CD4-positive, alpha-beta T cell treated with Interleukin-6 for 4 hours (primary cell): ENCODE measurements around the gene KIF2C.
"Not testable (repeated sequence)": the region's sequence is repeated elsewhere in the genome, so short reads cannot be mapped to it uniquely, and the experiment has no call there.

Experiments used
- DNase-seq: peaks from one replicate; pipeline ENCODE4 v3.0.0-alpha.2; 2020; ENCODE audit warnings: mixed read lengths

Gene KIF2C

DNA sequence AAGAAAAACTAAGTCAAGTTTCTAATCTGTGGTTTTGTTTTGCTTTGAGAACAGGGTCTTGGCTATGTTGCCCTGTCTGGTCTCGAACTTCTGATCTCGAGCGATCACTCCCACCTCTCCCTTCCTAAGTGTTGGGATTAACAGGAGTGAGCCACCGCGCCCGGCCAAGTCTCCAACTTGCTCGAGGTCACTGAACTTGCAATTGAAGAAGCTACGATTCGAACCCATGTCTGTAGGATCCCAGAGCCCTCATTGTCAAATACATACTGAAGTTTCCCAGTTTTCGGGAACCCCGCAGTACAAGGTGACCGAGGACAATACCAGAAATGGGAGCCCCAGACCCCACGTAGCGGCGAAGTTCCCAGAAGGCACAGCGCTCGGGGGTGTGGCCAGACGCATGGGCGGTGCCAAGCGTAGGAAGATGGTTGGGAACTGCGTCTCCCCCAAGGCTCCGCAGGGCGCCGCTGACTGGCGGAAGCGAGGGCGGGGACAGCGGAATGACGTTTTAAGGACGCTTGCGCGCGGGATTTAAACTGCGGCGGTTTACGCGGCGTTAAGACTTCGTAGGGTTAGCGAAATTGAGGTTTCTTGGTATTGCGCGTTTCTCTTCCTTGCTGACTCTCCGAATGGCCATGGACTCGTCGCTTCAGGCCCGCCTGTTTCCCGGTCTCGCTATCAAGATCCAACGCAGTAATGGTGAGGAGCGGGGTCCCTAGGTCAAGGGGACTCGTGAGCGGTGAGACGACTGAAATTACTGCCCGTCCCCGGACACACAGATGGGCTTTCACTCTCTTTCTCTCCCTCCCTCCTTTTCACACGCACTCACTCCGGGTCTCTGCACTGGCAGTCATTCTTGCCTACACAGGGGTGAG, at the start of gene KIF2C:
TSS of gene KIF2C (plus strand) at position 531 of the 872 bp plus-strand sequence. CDS start at position 627, 96 bp downstream.
- peak; percentile 98 for DNase-seq

DNA sequence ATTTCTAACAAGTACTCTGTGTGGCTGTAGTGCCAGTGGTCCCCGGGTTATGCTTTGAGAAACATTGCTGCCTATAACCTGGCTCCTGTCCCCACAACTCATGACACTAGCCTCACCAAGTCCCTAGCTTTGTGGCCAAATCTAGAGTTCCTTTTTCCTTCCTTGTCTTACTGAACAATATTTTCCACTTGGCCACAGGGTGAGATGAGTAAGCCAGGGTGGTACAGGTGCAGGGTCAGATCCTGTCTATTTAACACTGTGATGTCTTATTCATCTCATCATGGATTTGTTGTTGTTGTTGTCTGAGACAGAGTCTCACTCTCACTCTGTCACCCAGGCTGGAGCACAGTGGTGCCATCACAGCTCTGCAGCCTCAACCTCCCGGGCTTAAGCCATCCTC, 46.5 kb upstream of the KIF2C start:
- no peak for DNase-seq

DNA sequence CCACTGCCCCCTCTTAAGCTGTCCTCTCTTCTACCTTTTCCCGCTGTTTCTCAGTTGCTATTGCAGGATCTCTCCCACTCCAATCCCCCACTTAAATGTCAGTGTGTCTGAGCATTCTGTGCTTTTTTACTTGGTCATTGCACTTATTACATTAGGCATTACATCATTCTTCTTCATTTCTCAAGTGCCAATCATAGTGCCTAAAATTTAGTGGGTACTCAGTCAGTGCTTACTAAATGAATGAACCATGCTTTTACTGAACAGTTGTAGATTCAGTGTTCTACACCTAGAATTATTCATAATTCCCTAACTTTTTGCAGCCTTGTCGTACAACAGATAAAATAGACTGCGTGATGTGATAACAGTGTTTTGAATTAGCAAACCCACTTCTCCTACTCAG, 45.7 kb upstream of the KIF2C start:
- DNase-seq: no peak

DNA sequence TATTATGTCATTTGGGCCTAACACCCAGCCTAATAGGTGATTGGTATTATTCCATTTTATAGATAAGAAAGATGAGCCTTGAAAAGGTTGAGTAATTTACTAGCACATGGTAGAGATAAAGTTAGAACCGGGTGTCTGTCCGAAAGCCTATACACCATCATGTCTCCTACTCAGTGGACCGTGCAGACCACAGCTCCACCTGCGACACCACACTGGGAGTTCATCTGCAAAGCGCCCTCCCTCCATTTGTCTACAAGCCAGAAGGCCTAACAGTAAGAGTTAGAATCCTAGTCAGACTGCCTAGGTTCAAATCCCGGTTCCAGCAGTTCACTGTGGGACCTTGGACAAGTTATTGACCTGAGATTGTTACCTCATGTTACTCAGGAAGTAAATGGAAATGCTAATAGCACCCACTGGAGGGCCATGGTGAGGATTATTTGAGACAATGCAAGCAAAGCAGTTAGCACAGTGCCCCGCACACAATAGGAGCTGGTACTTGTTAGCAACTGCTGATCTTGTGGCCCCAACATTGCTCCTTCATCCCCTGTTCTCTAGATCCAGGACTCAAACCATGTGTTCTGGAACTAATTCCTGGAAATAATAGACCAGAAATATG, 44.7 kb upstream of the KIF2C start:
- DNase-seq: no peak

DNA sequence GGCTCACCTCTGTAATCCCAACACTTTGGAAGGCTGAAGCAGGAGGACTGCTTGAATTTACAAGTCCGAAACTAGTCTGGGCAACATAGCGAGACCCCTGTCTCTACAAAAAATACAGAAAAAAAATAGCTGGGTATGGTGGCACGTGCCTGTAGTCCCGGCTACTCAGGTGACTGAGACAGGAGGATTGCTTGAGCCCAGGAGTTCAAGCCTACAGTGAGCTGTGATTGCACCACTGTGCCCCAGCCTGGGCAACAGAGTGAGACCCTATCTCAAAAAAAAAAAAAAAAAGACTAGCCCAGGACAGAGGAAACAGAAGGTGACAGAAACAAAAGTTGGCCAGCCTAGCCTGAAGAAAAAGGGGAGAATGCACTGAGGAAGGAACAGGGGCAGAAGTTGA, 44.0 kb upstream of the KIF2C start:
- DNase-seq: no peak

DNA sequence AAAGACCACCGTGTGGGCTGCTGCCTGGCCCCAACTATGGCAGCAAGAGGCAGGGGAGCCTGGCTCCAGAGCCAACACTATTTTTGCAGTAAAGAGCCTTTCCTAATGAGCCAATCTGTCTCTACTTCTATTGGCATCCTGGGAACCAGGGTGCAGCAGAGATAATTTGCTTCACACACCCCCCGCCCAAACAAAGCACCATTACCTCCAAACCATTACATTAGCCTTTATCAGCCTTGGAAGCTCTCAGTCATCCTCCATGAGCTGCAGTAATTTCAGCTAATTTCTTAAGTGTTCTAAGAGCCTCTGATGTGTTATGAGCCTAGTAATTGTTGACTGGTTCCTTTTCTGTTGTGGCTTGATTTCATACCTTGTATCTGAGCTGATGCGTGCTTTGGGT, 43.5 kb upstream of the KIF2C start:
- no peak for DNase-seq

DNA sequence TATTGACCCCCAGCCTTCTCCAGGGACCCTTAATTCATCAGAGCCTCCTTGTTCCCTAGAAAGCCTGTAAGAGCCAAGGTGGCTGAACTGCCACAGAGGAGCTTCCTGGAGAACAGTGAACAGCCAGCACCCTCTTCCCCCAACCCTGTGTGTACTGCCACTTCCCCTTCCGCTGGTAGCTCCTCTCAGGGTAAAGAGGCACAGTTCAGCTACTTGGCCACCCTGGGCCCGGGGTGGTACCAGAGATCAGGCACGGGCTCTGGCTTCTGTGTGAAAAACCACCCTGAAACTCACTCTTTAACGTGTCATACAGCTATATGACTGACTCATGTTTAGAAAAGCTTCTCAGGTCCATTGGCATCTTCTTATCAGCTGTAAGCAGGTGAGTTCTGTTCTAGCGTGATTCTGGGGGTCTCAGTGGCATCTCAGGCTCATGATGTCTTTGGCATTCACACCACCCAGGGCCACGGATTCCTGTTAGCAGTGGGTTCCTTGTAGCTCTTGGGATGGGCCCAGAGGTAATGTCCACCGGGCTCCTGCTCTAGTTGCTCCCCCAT, 42.8 kb upstream of the KIF2C start:
- peak; percentile 64 for DNase-seq

DNA sequence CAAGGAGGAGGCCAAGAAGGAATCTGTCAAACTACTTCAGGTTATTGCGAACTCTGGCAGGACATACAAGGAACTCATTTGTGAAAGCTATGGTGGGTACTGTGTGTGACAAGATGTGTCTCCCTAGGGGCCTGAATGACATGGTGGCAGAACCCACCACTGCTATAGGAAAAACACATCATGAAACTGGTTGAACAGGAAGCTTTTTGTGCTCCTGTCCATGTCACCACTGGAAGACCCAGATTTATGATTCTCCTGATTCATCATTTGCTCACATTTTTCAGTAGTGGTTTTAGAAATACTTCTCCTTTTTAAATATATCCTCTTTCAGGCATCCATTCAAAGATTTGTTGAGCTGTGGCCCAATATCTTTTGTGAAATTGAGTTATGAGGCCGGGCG, 41.5 kb upstream of the KIF2C start:
- no peak for DNase-seq

DNA sequence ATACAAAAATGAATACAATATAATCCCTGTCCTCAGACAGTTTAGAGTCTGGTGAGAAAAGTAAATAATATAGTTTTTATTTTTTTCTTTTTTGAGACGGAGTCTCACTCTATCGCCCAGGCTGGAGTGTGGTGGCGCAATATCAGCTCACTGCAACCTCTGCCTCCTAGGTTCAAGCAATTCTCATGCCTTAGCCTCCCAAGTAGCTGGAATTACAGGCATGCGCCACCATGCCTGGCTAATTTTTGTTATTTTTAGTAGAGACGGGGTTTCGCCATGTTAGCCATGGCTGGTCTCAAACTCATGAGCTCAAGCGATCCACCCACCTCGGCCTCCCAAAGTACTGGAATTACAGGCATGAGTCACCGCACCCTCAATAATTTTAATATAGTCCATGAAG, 40.3 kb upstream of the KIF2C start:
- not testable (repeated sequence) for DNase-seq

DNA sequence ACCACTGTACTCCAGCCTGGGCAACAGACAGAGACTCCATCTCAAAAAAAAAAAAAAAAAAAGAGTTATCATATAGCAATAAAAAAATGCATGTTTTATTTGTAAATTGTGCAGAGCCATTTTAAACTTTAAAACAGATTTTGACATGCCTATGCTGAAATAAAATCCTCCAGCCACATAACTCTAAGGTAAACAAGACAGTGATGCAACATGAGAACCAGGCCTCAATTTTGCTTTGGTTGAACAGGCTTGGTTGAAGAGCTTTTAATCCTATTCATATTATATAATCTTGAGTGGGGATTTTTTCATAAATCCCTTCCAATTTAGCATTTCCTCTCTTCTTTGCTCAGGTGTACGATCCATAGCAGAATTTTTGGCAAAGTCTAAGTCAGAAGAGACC, 39.1 kb upstream of the KIF2C start:
- no peak for DNase-seq

DNA sequence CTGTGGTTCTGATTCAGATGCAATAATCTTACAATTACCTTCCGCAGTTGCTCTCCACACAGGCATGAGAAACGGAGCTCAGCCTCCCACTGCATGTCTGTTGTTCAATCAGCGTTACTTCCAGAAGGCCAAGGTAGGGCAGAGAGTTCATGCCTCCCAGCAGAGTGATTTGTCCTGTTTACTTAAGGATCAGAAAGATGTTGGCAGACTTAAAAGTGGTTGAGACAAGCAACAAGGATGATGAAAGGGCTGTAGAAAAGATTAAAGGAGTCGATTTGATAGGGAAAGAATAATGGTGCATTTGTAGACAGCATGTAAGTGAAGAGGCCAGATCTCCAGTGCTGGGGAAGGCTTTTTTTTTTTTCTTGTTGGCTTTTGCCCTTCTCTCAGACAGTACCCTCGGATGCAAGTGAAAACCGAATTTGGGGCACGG, 38.5 kb upstream of the KIF2C start:
- DNase-seq: no peak

DNA sequence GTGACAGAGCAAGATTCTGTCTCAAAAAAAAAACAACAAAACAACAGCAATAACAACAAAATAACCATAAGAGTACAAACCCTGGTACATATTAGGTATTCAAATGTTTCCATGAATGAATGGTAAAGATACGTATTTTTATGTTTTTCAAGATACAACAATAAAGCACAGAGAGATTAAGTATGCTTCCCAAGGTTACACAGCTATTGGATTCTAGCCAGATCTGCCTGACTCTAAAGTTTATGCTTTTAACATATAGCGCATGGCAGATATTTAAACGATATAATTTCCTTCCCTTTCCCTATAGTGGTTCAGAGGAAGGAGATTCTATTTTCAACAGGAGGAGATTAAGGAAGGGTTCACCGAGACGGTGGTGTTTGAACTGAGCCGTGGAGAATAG, 34.2 kb upstream of the KIF2C start:
- no peak for DNase-seq

DNA sequence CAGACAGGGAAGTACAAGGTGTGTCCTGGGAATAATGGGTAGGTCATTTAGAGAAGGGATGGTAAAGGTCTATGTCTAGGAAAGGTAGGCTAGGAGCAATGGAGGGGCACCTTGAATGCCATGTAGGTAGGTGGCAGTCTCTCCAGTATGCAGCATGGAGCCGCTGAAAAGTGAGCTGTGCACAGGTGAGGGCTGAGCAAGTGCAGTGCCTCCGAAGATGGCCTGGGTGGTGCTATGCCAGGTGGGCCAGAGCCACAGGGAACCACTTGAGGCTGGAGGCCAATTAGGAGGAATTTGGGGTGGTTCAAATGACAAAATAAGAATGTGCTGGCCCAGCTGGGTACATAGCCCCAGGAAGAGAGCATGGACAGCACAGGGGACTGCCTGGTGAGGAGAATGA, 33.7 kb upstream of the KIF2C start:
- DNase-seq: no peak

DNA sequence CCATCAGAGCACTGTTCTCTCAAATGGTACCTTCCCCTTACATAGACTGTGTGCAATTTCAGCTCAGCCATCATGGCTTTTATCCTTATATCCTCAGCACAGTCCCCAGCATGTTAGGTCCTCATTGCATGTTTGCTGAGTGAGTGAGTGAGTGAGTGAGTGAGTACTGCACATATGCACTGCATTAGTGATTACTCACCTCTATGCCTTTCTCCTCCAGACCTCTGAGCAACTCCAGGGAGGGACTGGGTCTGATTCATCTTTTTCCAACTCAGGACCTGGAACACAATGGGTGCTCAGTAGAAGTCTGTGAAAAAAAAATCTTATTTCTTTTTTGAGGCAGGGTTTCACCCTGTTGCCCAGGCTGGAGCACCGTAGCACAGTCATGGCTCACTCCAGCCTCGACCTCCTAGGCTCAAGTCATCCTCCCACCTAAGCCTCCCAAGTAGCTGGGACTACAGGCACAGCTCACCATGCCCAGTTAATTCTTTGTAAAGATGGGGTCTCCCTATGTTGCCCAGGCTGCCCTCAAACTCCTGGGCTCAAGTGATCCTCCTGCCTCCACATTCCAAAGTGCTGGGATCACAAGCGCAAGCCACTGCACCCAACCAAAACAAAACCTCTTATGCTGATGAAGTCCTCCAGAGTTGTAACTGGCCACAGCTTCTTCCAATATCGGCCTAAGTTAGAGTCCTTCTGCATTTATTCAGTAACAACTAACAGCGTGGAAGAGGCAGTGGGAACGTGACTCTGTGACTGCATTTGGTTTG, 32.3 kb upstream of the KIF2C start:
- no peak for DNase-seq

DNA sequence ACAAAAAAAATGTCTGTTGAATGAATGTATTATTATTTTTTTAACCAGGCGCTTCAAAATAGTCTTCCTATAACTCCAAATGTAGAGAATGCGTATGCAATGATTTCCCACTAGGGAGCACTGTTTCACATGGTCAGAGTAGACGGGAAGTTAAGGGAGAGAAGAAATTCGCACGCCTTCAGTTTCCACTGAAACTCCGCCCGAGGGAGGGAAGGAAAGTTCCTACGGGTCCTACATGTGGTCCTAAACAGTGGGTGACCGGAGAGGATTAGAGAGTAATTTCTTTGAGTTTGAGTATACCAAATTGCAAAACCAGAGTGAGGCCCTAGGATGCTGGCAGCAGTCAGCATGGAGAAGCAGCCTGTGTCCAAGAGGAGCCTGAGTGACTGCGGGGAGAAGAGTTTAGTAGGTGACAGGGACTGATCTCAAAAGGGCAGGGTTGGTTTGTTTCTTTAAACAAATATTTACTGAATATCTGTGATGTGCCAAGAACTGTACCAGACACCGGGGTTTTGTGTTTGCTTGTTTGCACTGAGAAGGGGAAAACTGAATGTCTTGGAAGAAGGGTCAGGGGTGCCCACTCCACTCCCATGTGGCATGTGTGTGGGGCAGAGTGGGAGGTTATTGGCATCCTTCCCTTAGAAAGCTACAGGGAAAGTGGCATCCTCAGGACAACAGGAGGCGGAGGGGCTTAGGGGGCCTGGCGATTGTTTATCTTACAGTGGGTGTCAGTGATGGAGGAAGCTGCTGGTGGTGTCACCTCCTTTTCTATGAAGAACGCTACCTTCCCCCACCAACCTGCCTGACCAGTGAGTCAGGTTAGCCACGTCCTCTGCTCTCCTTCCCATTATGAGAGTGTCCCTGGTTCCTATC, 31.4 kb upstream of the KIF2C start:
- peak; percentile 43 for DNase-seq

DNA sequence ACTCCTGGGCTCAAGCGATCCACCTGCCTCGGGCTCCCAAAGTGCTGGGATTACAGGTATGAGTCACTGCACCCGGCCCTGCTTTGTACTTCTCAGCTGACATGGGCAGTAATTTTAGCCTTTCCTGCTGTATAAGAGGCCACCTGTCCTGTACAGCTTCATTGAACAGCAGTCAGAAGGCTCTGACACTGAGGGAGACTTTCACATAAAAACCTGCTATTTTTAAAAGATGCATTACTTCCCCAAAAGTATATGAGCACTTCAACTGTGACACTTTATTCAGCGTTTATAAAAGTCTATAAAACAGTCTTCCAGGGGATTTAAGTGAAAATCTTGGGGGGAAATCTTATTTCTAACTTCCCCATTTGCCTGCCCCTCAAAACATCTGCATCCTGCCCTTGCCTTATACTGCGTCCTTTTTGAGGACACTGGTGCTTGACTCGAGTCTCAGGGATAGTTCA, 26.3 kb upstream of the KIF2C start:
- DNase-seq: no peak

DNA sequence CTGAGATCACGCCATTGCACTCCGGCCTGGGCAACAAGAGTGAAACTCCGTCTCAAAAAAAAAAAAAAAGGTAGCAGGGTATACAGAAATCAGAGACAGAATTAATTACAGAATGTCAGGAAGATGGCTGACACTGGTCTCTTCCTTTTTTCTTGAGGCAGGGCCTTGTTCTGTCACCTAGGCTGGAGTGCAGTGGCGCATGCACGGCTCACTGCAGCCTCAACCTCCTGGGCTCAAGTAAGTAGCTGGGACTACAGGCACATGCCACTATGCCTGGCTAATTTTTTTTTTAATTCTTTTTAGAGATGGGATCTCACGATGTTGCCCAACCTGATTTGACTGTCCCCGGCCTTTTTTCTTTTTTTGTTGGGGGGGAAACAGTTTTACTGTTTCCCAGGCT, 25.1 kb upstream of the KIF2C start:
- no peak for DNase-seq

DNA sequence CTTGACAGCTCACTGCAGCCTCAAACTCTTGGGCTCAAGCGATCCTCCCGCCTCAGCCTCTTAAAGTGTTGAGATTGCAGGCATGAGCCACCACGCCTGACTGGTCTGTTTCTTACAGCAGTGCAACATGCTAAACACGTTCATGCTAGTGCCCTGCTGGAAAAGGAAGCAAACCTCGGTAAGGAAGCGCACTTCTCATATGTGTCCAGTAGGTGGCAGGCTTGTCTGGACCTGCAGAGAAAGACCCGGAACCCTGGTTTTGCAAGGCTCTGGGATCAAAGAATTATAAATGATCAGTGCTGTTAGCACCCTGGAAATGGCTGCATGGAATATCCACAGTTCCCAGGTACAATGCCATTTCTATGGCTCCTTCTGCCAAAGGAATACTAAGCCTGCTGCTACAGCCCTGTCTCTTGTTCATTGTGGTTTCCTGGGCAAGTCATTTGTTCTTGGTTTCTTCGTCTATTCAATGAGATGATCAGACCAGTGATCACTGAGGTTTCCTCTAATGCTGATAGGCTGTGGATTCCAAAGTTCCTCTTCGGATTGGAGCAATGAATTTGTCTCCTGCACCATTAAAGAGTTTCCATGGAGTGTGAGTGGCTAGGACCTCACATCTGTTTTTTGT, 24.6 kb upstream of the KIF2C start:
- DNase-seq: peak; percentile 72

DNA sequence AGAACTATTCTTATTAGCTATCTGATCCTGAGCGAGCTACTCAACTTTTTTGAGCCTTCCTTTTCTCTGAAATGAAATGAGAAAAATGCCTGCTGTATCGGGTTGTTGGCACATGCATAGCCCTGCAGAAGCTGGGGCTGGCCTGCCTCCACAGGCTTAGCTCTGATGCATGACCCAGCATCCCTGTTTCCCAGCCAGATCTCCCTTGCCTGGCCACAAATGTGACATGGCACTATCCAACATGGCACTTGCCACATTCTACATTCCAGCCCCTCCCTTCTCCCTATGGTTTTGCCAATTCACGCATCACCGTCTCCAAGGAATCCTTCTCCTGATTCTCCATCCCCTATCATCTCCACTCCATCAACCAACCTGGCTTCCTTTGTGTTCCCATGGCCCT, 22.5 kb upstream of the KIF2C start:
- no peak for DNase-seq

DNA sequence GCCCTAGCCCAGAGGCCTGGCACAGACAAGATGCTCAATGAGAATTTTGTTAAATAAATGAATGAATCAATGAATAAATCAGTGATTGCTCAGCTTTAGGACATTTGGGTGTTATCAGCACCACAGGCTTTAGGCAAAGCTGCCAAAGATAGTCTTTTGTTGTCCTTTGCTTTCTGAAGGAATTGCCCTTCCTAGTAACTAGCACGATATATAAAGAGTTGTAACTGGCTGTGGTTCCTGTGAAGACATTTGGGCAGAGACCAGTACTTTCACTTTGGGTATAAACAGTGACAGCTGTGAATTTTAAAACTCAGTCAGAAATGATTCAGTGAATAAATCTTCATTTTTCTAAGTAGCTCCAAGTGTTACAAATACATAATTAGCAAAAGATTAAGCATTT, 22.0 kb upstream of the KIF2C start:
- DNase-seq: no peak

DNA sequence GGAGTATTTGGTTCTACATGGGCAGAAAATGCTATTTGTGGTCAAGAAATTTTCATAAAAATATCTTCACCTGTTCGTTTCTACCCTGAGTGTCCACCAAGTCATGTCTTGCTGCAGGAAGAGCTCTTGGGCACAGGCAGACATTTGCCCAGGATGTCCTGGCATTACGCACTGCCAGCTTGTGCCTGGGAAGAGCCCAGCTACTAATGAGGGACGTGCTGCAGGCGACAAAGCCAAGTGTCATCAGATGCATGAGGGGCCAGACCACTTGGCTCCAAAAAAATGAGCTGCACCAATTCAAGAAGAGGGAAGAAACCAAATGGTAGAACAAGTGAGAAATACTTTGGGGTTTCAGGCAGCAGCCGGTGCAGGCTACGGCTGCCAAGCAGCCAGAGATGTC, 21.5 kb upstream of the KIF2C start:
- DNase-seq: no peak

DNA sequence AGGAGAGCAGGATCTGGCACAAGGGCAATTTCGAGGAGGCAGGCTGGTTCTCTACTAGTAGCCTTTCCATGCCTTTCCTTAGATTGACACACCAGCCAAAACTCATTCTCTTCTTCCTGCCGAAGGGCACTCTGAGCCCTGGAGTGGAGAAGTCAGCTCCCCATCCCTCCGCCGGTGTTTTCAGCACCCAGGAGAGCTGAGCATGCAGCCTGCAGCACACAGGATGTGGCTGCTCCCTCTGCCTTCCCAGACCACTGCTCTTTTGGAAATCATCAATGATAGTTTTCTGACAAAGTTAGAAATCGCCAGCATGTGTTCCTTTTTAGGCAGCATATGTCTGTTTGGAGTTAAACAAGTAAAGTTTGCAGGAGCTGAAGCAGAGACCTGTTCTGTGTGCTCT, 20.3 kb upstream of the KIF2C start:
- DNase-seq: peak; percentile 43
